ENCODE results near the gene ZNF346. TPM values are rescaled to one million over a fixed set of nuclear protein-coding genes. Genes with fewer than 3 reads are reported as not detected.

Gene ZNF346
- total and polyA plus RNA-seq, 12 donors, result 4.8 to 11.0 (median 7.9) TPM

DNA sequence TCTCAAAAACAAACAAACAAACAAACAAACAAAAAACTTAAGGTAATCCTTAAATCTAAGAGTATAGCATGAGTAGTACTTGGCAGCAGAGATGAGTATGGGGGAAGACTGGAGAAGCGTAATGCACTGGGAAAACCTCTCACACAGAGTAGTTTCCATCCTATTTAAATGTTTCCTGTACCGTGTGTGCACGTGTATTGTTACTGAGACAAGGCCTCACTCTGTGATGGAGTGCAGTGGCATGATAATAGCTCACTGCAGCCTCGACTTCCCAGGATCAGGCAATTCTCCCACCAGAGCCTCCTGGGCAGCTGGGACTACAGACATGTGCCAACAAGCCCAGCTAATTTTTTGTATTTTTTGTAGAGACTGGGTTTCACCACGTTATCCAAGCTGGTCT is 18.8 kb upstream of the ZNF346 start:
- TF ChIP-seq, protein P1, sequence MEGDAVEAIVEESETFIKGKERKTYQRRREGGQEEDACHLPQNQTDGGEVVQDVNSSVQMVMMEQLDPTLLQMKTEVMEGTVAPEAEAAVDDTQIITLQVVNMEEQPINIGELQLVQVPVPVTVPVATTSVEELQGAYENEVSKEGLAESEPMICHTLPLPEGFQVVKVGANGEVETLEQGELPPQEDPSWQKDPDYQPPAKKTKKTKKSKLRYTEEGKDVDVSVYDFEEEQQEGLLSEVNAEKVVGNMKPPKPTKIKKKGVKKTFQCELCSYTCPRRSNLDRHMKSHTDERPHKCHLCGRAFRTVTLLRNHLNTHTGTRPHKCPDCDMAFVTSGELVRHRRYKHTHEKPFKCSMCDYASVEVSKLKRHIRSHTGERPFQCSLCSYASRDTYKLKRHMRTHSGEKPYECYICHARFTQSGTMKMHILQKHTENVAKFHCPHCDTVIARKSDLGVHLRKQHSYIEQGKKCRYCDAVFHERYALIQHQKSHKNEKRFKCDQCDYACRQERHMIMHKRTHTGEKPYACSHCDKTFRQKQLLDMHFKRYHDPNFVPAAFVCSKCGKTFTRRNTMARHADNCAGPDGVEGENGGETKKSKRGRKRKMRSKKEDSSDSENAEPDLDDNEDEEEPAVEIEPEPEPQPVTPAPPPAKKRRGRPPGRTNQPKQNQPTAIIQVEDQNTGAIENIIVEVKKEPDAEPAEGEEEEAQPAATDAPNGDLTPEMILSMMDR (IDR thresholded peaks at IDR 0.05), result no peak
- Histone ChIP-seq H3K4me1 (peaks cover 0 to 57% (median 33%) of the 10 kb centered on the region in 9 donors), H3K4me3 (no peak overlapping the region), H3K27ac (no peak overlapping the region), H3K36me3 (no peaks in the 10 kb centered on the region), H3K9me3 (no peaks in the 10 kb centered on the region), H3K27me3 (no peaks in the 10 kb centered on the region)
- intact Hi-C loops (cut with DNase I), result no loop called here
- DNase-seq (no peak), ATAC-seq (no peak)
- WGBS, 2 donors, result 66 to 68% methylated on average over 5 of the region's 5 CpGs

DNA sequence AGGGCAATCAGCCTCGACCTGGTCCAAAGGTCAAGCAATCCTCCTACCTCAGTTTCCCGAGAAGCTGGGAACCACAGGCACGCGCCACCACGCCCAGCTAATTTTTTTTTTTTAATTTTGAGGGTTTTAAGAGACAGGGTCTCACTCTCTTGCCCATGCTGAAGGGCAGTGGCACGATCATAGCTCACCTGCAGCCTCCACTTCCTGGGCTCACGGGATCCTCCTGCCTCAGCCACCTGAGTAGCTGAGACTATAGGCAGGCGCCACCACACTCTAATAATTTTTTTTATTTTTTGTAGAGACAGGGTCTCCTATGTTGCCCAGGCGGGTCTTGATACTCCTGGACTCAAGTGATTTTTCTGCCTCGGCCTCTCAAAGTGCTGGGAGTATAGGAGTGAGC is 17.5 kb upstream of the ZNF346 start:
- Histone ChIP-seq H3K9me3 (no peaks in the 10 kb centered on the region), H3K27ac (peak overlapping the region in 5 of 10 donors; percentile 96 to 99 (median 98)), H3K4me3 (peak overlapping the region in 8 of 10 donors; percentile 66 to 99 (median 90)), H3K27me3 (no peaks in the 10 kb centered on the region), H3K4me1 (peaks cover 0 to 52% (median 31%) of the 10 kb centered on the region in 9 donors), H3K36me3 (no peaks in the 10 kb centered on the region)
- TF ChIP-seq, protein P1 (IDR thresholded peaks at IDR 0.05), result no peak
- ATAC-seq, result no peak
- DNase-seq, result no peak
- WGBS, 2 donors, result 94 to 96% methylated on average over 10 of the region's 10 CpGs
- intact Hi-C loops (cut with DNase I), result no loop called here

DNA sequence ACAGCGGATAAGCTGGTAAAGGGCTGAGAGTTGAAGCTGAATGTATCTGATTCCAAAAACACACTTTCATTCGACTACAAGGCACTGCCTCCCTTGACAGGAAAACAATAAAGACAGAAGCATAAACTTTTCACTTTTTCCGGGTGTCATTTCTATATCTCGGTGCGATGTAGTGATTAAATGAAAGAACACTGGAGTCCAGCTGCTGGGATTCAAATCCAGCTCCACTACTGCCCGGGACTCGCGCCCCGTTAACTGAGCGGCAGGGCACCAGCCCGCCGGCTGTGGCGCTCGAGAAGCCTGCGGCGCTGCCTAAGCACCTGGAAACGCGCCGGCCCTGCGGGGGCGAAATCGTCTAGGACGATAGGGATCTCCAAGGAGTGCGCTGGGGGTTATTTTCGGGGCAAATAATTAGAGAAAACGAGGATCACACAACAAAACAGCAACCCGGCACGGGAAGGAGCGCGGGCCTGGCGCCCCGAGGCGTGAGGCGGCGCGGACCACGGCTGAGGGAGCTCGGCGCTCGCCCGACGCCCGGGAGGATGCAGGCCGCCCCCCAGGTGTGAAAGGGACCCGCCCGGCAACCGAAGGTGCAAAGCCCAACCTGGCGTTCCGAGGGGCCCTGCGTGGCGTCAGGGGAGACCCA is 16.8 kb upstream of the ZNF346 start:
- peak; percentile 74 to 76 for DNase-seq
- Histone ChIP-seq H3K9me3 (no peaks in the 10 kb centered on the region), H3K27me3 (no peaks in the 10 kb centered on the region), H3K4me1 (peaks cover 0 to 45% (median 27%) of the 10 kb centered on the region in 9 donors), H3K4me3 (peak overlapping the region; percentile 66 to 99 (median 92)), H3K27ac (peak overlapping the region; percentile 66 to 99 (median 97)), H3K36me3 (no peaks in the 10 kb centered on the region)
- TF ChIP-seq, protein P1 (IDR thresholded peaks at IDR 0.05), result peak in 8 of 9 donors; percentile 30 to 80 (median 61)
- intact Hi-C loops (cut with DNase I), result no loop called here
- peak; percentile 67 to 86 (median 81) for ATAC-seq
- 1% methylated on average over 47 to 51 of the region's 51 CpGs for WGBS, 2 donors

DNA sequence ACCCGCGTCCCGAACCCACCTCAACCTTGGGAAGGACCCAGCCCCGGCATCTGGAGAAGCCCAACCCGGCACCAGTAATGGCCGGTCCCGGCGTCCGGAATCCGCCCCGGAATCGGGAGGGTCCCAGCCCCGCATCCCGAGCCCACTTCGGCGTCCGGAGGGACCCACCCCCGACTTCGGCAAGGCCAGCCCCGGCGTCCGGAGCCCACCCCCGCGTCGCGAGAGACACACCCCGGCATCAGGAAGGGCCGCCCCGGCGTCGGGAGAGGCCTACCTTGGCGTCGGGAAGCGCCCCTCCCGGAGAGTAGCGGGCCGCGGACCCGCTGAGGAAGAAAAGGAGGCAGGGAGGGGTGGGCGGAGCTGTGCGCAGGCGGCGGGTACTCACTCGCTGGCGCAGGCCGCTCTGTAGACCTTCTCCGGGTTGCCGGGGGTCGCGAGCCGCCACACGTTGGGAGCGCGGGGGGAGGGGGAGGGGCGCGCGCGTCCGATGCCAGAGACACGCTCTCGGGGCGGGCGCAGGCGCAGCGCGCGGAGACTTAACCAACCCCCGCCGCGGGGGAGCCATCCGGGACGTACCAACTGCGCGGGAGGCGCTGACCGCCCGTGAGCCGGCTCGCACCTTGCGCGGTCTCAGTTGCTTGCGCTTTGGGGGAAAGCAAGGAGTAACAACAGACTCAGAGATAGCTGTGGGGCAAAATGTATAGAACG is 16.1 kb upstream of the ZNF346 start, which contains the start of gene UIMC1:
Gene UIMC1 (minus strand): TSS at position 515 of the 708 bp plus-strand sequence. CDS start 24,164 bp downstream, outside the sequence.
- peak; percentile 90 to 95 (median 94) for ATAC-seq
- TF ChIP-seq, protein P1 (IDR thresholded peaks at IDR 0.05), result no peak
- intact Hi-C loops (cut with DNase I), result no loop called here

More for the DNA sequence above, 16.1 kb upstream of the ZNF346 start, which contains the start of gene UIMC1:
- Histone ChIP-seq H3K27ac (peak within 1 kb of the TSS; percentile 66 to 99 (median 97)), H3K9me3 (no peaks in the 10 kb centered on the region), H3K4me3 (peak within 1 kb of the TSS; percentile 66 to 99 (median 92)), H3K4me1 (peaks cover 0 to 41% (median 25%) of the 10 kb centered on the region in 9 donors), H3K36me3 (no peaks in the 10 kb centered on the region), H3K27me3 (no peaks in the 10 kb centered on the region)
- WGBS, 2 donors, result 0% methylated on average over 83 of the region's 83 CpGs
- peak; percentile 89 to 92 for DNase-seq
